Stimulated activated CD4-positive, alpha-beta T cell treated with anti-CD3 and anti-CD28 coated beads, Interleukin-4, amount 100 ng/mL, for 48 hours (primary cell): ENCODE measurements around the gene OR6K6.

Experiments
- DNase-seq, 2 donors: peaks; one replicate each; pipeline ENCODE4 v3.0.0-alpha.2; 2020; ENCODE audit warnings: low read depth in 2 of 2

Gene OR6K6

DNA sequence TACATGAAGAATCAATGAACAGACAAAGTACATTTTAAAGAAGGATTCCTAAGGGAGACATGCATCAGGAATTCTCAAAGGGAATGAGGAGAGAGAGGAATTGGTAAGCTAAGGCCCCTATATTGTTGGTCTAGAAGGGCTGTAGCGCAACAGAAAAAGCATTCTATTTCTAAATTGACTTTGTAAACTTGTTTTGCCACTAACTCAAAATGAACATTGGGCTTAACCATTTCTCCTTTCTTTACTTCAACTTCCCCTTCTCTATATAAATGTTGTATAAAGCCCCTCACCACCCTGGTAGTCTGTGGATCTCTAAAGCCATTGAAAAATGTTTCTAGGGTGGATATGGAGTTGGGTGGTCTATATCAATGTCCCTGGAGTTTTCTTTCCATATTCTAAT lies 46.9 kb downstream of the OR6K6 start:
- DNase-seq, result no peak

DNA sequence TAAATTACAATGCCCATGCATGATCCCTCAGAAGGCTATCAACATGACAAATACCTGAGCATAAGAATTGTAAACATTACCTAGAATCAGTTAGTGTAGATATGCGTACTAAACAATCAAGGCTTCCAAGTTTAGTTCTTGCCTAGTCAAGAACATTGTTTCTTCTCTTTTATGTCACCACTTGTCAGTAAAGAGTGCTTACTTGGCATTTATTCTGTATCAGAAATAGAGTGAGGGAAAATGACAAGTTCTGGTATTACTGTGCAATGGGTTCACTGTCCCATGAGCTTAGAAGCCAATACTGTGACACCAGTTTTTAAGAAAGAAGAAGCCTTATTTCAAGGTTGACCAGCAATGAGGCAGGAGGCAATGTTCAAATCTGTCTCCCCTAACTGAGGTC lies 49.2 kb downstream of the OR6K6 start:
- no peak for DNase-seq
